WERI-Rb-1 (cell line): ENCODE results near the gene CHEK1.

ENCODE experiments used
- DNase-seq: peaks from one replicate; pipeline ENCODE4 v3.0.0-alpha.2; 2020
- H3K27ac ChIP-seq: fragments of 250-450 bp; sonication (Bioruptor Pico); 2 replicates; pipeline ENCODE4 v1.5.1; 2020; ENCODE audit warnings: mild to moderate bottlenecking, moderate library complexity
- H3K27me3 ChIP-seq: fragments of 250-450 bp; sonication (Bioruptor Pico); 2 replicates; pipeline ENCODE4 v1.5.1; 2021; ENCODE audit warnings: mild to moderate bottlenecking, low read depth, moderate library complexity; ENCODE audit not compliant: insufficient read depth, severe bottlenecking
- H3K36me3 ChIP-seq: fragments of 250-450 bp; sonication (Bioruptor Pico); 2 replicates; pipeline ENCODE4 v1.5.1; 2020; ENCODE audit warnings: mild to moderate bottlenecking, moderate library complexity
- H3K4me3 ChIP-seq: 2 replicates; pipeline ENCODE4 v1.5.1; 2011; ENCODE audit warnings: low read depth, mild to moderate bottlenecking, control low read depth, low read length
- H3K9me3 ChIP-seq: fragments of 250-450 bp; sonication (Bioruptor Pico); 2 replicates; pipeline ENCODE4 v1.5.1; 2021; ENCODE audit warnings: mild to moderate bottlenecking, moderate library complexity; ENCODE audit not compliant: severe bottlenecking
- CTCF ChIP-seq: IDR thresholded peaks from 2 replicates; pipeline ENCODE4 v1.5.1; 2011; ENCODE audit warnings: low read depth, mild to moderate bottlenecking, control low read depth, inconsistent platforms, low read length

CHEK1 gene

DNA sequence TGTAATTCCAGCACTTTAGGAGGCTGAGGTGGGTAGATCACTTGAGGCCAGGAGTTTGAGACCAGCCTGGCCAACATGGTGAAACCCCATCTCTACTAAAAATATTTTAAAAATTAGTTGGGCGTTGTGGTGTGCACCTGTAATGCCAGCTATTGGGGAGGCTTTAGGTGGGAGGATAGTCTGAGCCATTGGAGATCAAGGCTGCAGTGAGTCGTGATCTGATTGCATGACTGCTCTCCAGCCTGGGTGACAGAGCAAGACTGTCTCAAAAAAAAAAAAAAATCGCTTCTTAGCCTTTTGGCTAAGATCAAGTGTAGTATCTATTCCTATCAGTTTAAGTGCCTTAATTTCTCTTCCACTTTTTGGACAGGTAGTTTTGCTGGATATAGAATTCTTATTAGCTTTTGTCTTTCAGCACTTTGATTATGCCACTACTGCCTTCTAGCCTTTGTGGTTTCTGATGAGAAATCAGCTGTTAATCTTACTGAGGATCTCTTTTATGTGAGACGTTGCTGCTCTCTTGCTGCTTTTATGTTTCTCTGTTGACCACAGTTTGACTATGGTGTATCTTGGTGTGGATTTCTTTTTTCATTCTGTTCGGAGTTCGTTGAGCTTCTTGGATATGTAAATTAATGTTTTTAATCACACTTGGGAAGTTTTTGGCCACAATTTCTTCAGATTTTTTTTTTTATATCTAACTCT is 24.7 kb downstream of the CHEK1 start:
- Histone ChIP-seq H3K4me3 (no peak overlapping the region), H3K27me3 (no peaks in the 10 kb centered on the region), H3K27ac (no peak overlapping the region), H3K9me3 (no peaks in the 10 kb centered on the region), H3K36me3 (peaks cover 66% of the 10 kb centered on the region)
- TF ChIP-seq CTCF = no peak
- no peak for DNase-seq

DNA sequence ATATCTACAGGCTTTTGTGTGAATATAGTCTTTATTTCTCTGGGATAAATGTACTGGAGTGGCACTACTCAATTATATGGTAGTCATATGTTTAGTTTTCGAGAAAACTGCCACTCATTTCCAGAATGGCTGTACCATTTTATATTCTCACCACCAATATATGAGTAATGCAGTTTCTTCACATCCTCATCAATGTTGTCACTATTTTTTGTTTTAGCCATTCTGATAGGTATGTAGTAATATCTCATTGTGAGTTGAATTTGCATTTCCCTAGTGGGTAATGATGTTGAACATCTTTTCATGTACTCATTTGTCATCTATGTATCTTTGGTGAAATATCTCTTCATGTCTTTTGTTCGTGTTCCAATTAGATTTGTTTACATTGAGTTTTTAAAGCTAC is 37.7 kb downstream of the CHEK1 start:
- TF ChIP-seq CTCF = no peak
- Histone ChIP-seq H3K27me3 (no peaks in the 10 kb centered on the region), H3K27ac (no peak overlapping the region), H3K4me3 (no peak overlapping the region), H3K36me3 (peaks cover 33% of the 10 kb centered on the region), H3K9me3 (no peaks in the 10 kb centered on the region)
- DNase-seq = no peak

GRCh38 chr11:125663910-125664309 is 38.9 kb downstream of the CHEK1 start:
- peaks cover 26% of the 10 kb centered on the region for H3K36me3 ChIP-seq
- TF ChIP-seq CTCF = no peak
- no peak for DNase-seq
- no peak overlapping the region for H3K4me3 ChIP-seq
- H3K27me3 ChIP-seq = no peaks in the 10 kb centered on the region
- H3K9me3 ChIP-seq = no peaks in the 10 kb centered on the region
- no peak overlapping the region for H3K27ac ChIP-seq

GRCh38 chr11:125667151-125667550 is 42.2 kb downstream of the CHEK1 start:
- Histone ChIP-seq H3K4me3 (no peak overlapping the region), H3K9me3 (no peaks in the 10 kb centered on the region), H3K36me3 (peaks cover 26% of the 10 kb centered on the region), H3K27ac (no peak overlapping the region), H3K27me3 (no peaks in the 10 kb centered on the region)
- no peak for DNase-seq
- no peak for TF ChIP-seq CTCF

GRCh38 chr11:125670172-125670571 is 45.2 kb downstream of the CHEK1 start:
- Histone ChIP-seq H3K4me3 (no peak overlapping the region), H3K9me3 (no peaks in the 10 kb centered on the region), H3K36me3 (peaks cover 24% of the 10 kb centered on the region), H3K27me3 (no peaks in the 10 kb centered on the region), H3K27ac (no peak overlapping the region)
- no peak for TF ChIP-seq CTCF
- no peak for DNase-seq

GRCh38 chr11:125671561-125671960 is 46.6 kb downstream of the CHEK1 start:
- Histone ChIP-seq H3K9me3 (no peaks in the 10 kb centered on the region), H3K4me3 (no peak overlapping the region), H3K27me3 (no peaks in the 10 kb centered on the region), H3K27ac (no peak overlapping the region), H3K36me3 (peaks cover 30% of the 10 kb centered on the region)
- no peak for DNase-seq
- TF ChIP-seq CTCF = no peak
